ENCODE results near the gene PIK3AP1. TPM values are rescaled to one million over a fixed set of nuclear protein-coding genes. Genes with fewer than 3 reads are reported as not detected.
A peak's percentile ranks its signal among the peaks of the same experiment; 100 is the strongest.
"Not testable (repeated sequence)": the region's sequence is repeated elsewhere in the genome, so short reads cannot be mapped to it uniquely, and the experiment has no call there.

PIK3AP1 gene
- total and polyA plus RNA-seq, 8 donors, result 2.6 to 14.5 (median 6.4) TPM; not detected in 1

DNA sequence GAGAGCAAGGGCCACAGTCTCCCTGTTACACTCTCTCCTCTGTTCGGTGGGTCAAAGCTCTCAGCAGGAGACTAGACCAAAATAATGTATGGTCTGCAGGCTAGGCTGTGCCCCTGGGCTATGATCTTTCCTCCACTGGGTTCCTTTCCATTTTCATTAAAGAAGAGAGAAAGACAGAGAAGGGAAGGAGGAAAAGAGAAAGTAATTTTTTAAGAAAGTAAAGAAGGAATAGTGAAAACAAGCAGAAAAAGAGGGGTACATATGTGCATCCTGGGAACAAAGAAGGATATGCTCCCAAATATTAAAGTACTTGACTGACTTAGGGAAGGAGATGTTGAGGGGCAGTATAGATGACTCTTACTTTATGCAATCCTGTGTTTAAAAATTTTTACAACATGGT is 33.6 kb upstream of the PIK3AP1 start:
- intact Hi-C loops (cut with DNase I; ENCODE audit: low total_unique reads), result no loop called here
- WGBS, 5 donors, result 33 to 69% (median 40%) methylated on average over 1 of the region's 1 CpG

DNA sequence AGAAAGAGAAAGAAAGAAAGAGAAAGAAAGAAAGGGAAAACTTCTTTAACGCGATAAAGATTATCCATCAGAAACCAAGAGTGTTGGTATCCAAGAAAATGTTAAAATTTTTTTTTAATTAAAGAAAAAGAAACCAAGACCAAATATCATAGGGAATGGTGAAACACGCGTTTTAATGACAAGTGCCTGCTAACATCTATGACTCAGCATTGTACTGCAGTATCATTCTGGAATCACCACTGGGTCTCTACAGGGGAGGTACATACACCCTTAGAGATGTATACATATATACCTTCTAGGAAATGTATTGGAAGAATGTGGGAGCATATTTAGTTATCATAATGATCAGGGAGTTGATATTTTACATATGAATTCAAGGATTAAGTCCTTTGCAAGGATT is 32.1 kb upstream of the PIK3AP1 start:
- no peaks in the 10 kb centered on the region for H3K36me3 ChIP-seq
- H3K4me1 ChIP-seq, result peaks cover 0 to 4% (median 0%) of the 10 kb centered on the region in 4 donors
- no peak for DNase-seq
- TF ChIP-seq EP300 (IDR thresholded peaks at IDR 0.05) (no peak), POLR2AphosphoS5 (IDR thresholded peaks at IDR 0.05) (no peak)
- 80 to 91% (median 82%) methylated on average over 4 of the region's 4 CpGs for WGBS, 5 donors
- intact Hi-C loops (cut with DNase I; ENCODE audit: low total_unique reads), result no loop called here
- H3K27ac ChIP-seq, result no peak overlapping the region
- H3K27me3 ChIP-seq, result no peaks in the 10 kb centered on the region
- H3K9me3 ChIP-seq, result no peaks in the 10 kb centered on the region
- H3K4me3 ChIP-seq, result no peak overlapping the region

More for the DNA sequence above, 33.6 kb upstream of the PIK3AP1 start:
- Histone ChIP-seq H3K9me3 (no peaks in the 10 kb centered on the region), H3K4me3 (no peak overlapping the region), H3K36me3 (no peaks in the 10 kb centered on the region), H3K4me1 (no peaks in the 10 kb centered on the region), H3K27me3 (no peaks in the 10 kb centered on the region), H3K27ac (no peak overlapping the region)
- no peak for DNase-seq
- TF ChIP-seq CTCF (IDR thresholded peaks at IDR 0.05) (no peak), EP300 (IDR thresholded peaks at IDR 0.05) (no peak), POLR2A (IDR thresholded peaks at IDR 0.05) (no peak), POLR2AphosphoS5 (IDR thresholded peaks at IDR 0.05) (no peak)

DNA sequence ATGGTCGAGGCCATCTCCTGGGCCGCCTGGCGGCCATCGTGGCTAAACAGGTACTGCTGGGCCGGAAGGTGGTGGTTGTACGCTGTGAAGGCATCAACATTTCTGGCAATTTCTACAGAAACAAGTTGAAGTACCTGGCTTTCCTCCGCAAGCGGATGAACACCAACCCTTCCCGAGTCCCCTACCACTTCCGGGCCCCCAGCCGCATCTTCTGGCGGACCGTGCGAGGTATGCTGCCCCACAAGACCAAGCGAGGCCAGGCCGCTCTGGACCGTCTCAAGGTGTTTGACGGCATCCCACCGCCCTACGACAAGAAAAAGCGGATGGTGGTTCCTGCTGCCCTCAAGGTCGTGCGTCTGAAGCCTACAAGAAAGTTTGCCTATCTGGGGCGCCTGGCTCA is 30.0 kb upstream of the PIK3AP1 start:
- H3K27ac ChIP-seq; H3K9me3 ChIP-seq; H3K4me3 ChIP-seq; intact Hi-C loops (cut with DNase I; ENCODE audit: low total_unique reads); H3K36me3 ChIP-seq; H3K27me3 ChIP-seq; DNase-seq; H3K4me1 ChIP-seq: not testable (repeated sequence)
- WGBS, 5 donors, result 95 to 99% (median 97%) methylated on average over 16 to 24 of the region's 24 CpGs

DNA sequence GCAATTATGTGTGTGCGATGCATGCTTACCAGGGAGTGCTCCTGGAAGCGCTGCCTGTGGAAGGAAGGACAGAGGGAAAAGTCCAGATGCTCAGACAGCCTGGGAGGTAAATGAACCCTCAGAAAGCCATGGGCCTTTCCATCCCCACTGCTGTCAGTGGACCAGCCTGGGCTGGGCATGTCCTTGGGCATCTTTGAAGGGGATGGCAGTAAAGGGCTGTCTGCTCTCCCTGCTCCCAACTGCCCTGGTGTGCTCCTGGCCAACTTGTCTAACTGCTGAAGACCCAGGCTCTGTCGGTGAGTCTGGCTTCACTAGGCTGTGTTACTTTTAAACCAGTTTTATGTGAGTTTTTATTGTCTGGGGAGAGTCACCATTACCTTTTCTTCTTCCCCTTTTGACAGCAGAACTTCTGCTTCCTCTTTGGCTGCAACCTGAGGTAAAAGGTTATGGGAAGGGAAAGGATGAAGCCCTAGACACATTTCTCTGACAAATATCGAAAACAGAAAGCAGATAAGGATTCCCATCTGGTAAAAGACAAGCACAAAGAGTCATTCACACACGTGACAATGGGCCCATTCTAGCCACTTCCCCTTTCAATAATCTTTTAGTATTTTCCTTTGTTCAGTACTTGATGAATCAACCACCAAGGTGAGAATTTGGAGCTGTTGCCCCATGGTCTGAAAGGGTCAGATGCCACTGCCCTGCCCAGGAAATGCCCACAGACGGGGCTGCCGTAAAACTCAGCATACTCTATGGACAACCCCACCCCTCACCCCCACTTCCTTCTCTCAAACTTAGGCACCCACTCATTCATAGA is 27.6 kb upstream of the PIK3AP1 start:
- 55 to 68% (median 58%) methylated on average over 7 of the region's 7 CpGs for WGBS, 5 donors
- no peak for DNase-seq
- Histone ChIP-seq H3K27ac (peak overlapping the region in 2 of 5 donors; percentile 17 to 47), H3K4me3 (no peak overlapping the region), H3K27me3 (no peaks in the 10 kb centered on the region), H3K4me1 (peaks cover 0 to 6% (median 0%) of the 10 kb centered on the region in 4 donors), H3K9me3 (no peaks in the 10 kb centered on the region), H3K36me3 (no peaks in the 10 kb centered on the region)
- no peak for TF ChIP-seq POLR2AphosphoS5 (IDR thresholded peaks at IDR 0.05)
- no peak for TF ChIP-seq CTCF (IDR thresholded peaks at IDR 0.05)
- TF ChIP-seq EP300 (IDR thresholded peaks at IDR 0.05), result no peak
- no peak for TF ChIP-seq POLR2A (IDR thresholded peaks at IDR 0.05)
- intact Hi-C loops (cut with DNase I; ENCODE audit: low total_unique reads), result no loop called here

- Histone ChIP-seq H3K27me3 (no peaks in the 10 kb centered on the region), H3K4me3 (no peak overlapping the region), H3K27ac (no peak overlapping the region), H3K4me1 (peaks cover 0 to 6% (median 0%) of the 10 kb centered on the region in 4 donors), H3K9me3 (no peaks in the 10 kb centered on the region), H3K36me3 (no peaks in the 10 kb centered on the region)
- intact Hi-C loops (cut with DNase I; ENCODE audit: low total_unique reads), result no loop called here
- TF ChIP-seq POLR2AphosphoS5 (IDR thresholded peaks at IDR 0.05) (no peak), EP300 (IDR thresholded peaks at IDR 0.05) (no peak), POLR2A (IDR thresholded peaks at IDR 0.05) (no peak), CTCF (IDR thresholded peaks at IDR 0.05) (no peak)
- no peak for DNase-seq
- WGBS, 5 donors, result 72 to 86% (median 76%) methylated on average over 3 of the region's 3 CpGs
Observed at GRCh38 chr10:96746503-96746902, 26.2 kb upstream of the PIK3AP1 start.

Data from stomach (tissue), 9 donors.